HCT116 (cell line): ENCODE results near the gene DUSP28.

Experiments used
- EZH2 ChIP-seq: fragments of 200-600 bp; sonication (generic); IDR thresholded peaks from 2 replicates; pipeline ENCODE4 v1.6.1; 2017; ENCODE audit warnings: antibody characterized with exemption, mixed run types
- POLR2A ChIP-seq: IDR thresholded peaks from 2 replicates; pipeline ENCODE4 v1.7.0; 2011; ENCODE audit warnings: borderline replicate concordance; ENCODE audit not compliant: insufficient read depth, insufficient read length; ENCODE audit errors: extremely low read depth
- POLR2AphosphoS5 ChIP-seq: IDR thresholded peaks from 2 replicates; pipeline ENCODE4 v1.6.1; 2011; ENCODE audit warnings: mild to moderate bottlenecking, low read depth, low read length, moderate library complexity
- TF ChIP-seq, protein P1 (sequence below), 3 experiments: fragments of 200-600 bp in 1 of 3; sonication (generic) in 1 of 3; IDR thresholded peaks in 2 of 3; conservative IDR thresholded peaks in 1 of 3; 2 replicates each; pipeline ENCODE4 v1.5.1; 2012 to 2017; ENCODE audit warnings: low read depth in 2 of 3, low read length in 2 of 3, antibody characterized with exemption in 1 of 3, borderline replicate concordance in 1 of 3, control low read depth in 1 of 3, mild to moderate bottlenecking in 1 of 3, mixed read lengths in 1 of 3, mixed run types in 1 of 3, moderate library complexity in 1 of 3; ENCODE audit not compliant: insufficient read depth in 1 of 3
- TF ChIP-seq, protein P2 (sequence below): IDR thresholded peaks from 2 replicates; pipeline ENCODE4 v1.6.1; 2012

DNA sequence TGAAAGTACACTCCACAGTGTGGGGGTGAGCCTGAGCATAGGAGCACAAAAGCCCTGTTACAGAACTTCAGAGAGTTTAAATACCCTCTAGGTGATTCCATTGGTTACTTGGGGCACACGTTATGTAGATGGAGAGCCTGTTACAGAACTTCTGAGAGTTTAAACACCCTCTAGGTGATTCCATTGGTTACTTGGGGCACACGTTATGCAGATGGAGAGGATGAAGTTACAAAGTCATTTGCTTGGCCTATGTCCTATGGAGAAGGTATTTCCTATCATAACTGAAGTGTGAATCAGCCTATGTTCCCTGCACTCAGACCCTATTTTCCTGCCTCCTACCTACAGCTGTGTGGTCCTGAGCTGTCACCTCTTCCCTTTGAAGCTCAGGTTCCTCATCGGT, 22.6 kb downstream of the DUSP28 start:
- TF ChIP-seq, protein P1, sequence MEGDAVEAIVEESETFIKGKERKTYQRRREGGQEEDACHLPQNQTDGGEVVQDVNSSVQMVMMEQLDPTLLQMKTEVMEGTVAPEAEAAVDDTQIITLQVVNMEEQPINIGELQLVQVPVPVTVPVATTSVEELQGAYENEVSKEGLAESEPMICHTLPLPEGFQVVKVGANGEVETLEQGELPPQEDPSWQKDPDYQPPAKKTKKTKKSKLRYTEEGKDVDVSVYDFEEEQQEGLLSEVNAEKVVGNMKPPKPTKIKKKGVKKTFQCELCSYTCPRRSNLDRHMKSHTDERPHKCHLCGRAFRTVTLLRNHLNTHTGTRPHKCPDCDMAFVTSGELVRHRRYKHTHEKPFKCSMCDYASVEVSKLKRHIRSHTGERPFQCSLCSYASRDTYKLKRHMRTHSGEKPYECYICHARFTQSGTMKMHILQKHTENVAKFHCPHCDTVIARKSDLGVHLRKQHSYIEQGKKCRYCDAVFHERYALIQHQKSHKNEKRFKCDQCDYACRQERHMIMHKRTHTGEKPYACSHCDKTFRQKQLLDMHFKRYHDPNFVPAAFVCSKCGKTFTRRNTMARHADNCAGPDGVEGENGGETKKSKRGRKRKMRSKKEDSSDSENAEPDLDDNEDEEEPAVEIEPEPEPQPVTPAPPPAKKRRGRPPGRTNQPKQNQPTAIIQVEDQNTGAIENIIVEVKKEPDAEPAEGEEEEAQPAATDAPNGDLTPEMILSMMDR (IDR thresholded peaks at IDR 0.05 in 2 of 3, conservative IDR thresholded peaks at IDR 0.05 in 1 of 3; ENCODE audit: borderline replicate concordance in 1 of 3, insufficient read depth in 1 of 3, low read depth in 2 of 3, low read length in 2 of 3) = no peak
- TF ChIP-seq EZH2 = no peak
- TF ChIP-seq POLR2A = no peak
- TF ChIP-seq POLR2AphosphoS5 = no peak
- TF ChIP-seq, protein P2, sequence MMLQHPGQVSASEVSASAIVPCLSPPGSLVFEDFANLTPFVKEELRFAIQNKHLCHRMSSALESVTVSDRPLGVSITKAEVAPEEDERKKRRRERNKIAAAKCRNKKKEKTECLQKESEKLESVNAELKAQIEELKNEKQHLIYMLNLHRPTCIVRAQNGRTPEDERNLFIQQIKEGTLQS = no peak
